ENCODE results near the gene LPCAT3. TPM values are rescaled to one million over a fixed set of nuclear protein-coding genes. Genes with fewer than 3 reads are reported as not detected.
"Not testable (repeated sequence)": the region's sequence is repeated elsewhere in the genome, so short reads cannot be mapped to it uniquely, and the experiment has no call there.

Gene LPCAT3
- total RNA-seq, 4 donors from 2014 or later: 45.1 to 68.4 (median 58.5) TPM

DNA sequence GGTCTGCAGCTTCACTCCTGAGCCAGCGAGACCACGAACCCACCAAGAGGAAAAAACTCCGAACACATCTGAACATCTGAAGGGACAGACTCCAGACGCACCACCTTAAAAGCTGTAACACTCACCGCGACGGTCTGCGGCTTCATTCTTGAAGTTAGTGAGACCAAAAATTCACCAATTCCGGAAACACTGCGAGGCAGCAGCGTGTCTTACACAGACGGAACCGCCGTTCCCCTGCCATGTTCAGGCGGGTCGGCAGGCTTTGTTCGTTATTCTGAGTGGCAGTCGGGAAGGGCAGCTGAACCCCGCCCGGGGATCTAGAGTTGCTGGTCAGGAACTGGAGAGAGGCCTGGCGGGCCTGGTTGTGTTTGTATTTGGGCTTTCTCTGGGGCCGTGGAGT is 20.3 kb upstream of the LPCAT3 start:
- intact Hi-C loops (cut with DNase I): no loop called here
- no peak for TF ChIP-seq POLR2A (IDR thresholded peaks at IDR 0.05)
- TF ChIP-seq, protein P1, sequence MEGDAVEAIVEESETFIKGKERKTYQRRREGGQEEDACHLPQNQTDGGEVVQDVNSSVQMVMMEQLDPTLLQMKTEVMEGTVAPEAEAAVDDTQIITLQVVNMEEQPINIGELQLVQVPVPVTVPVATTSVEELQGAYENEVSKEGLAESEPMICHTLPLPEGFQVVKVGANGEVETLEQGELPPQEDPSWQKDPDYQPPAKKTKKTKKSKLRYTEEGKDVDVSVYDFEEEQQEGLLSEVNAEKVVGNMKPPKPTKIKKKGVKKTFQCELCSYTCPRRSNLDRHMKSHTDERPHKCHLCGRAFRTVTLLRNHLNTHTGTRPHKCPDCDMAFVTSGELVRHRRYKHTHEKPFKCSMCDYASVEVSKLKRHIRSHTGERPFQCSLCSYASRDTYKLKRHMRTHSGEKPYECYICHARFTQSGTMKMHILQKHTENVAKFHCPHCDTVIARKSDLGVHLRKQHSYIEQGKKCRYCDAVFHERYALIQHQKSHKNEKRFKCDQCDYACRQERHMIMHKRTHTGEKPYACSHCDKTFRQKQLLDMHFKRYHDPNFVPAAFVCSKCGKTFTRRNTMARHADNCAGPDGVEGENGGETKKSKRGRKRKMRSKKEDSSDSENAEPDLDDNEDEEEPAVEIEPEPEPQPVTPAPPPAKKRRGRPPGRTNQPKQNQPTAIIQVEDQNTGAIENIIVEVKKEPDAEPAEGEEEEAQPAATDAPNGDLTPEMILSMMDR (IDR thresholded peaks at IDR 0.05): no peak
- no peaks in the 10 kb centered on the region for H3K27me3 ChIP-seq
- H3K4me3 ChIP-seq (replicated peaks in 1 of 3): no peak overlapping the region
- 89 to 92% methylated on average over 22 of the region's 22 CpGs for WGBS, 2 donors
- DNase-seq: no peak
- no peak overlapping the region for H3K27ac ChIP-seq
- H3K4me1 ChIP-seq: no peaks in the 10 kb centered on the region
- H3K36me3 ChIP-seq: no peaks in the 10 kb centered on the region
- no peaks in the 10 kb centered on the region for H3K9me3 ChIP-seq

DNA sequence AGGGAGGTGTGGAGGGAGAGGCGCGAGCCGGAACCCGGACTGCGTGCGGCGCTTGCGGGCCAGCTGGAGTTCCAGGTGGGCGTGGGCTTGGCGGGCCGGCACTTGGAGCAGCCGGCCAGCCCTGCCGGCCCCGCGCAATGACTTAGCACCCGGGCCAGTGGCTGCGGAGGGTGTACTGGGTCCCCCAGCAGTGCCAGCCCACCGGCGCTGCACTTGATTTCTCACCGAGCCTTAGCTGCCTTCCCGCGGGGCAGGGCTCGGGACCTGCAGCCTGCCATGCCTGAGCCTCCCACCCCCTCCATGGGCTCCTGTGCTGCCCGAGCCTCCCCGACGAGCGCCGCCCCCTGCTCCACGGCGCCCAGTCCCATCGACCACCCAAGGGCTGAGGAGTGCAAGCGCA is 19.1 kb upstream of the LPCAT3 start:
- H3K9me3 ChIP-seq; DNase-seq; H3K27me3 ChIP-seq; H3K4me1 ChIP-seq; H3K4me3 ChIP-seq (replicated peaks in 1 of 3); intact Hi-C loops (cut with DNase I); H3K27ac ChIP-seq; H3K36me3 ChIP-seq: not testable (repeated sequence)
- 80% methylated on average over 9 of the region's 32 CpGs; no CpG with 5 or more reads in 1 of the 2 donors for WGBS, 2 donors

DNA sequence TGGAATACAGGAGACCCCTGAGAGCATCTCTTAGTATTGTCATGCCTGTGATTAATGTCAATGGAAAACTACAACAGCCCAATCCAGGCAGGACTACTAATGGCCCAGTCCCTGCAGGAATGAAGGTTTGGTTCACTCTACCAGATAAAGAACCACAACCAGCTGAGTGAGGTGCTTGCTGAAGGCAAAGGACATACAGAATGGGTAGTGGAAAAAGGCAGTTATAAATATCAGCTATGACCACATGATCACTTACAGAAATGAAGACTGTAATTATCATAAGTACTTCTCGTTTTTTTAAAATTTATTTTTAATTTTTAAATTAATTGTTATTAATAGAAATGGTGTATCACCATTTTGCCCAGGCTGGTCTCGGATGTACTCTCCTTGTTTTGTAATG is 17.2 kb upstream of the LPCAT3 start:
- Histone ChIP-seq H3K27ac (no peak overlapping the region), H3K27me3 (no peaks in the 10 kb centered on the region), H3K36me3 (no peaks in the 10 kb centered on the region), H3K9me3 (no peaks in the 10 kb centered on the region), H3K4me3 (replicated peaks in 1 of 3) (no peak overlapping the region), H3K4me1 (no peaks in the 10 kb centered on the region)
- no peak for TF ChIP-seq POLR2A (IDR thresholded peaks at IDR 0.05)
- TF ChIP-seq, protein P1 (IDR thresholded peaks at IDR 0.05): no peak
- intact Hi-C loops (cut with DNase I): no loop called here
- no peak for DNase-seq
- WGBS, 2 donors: 67 to 72% methylated on average over 2 of the region's 2 CpGs

DNA sequence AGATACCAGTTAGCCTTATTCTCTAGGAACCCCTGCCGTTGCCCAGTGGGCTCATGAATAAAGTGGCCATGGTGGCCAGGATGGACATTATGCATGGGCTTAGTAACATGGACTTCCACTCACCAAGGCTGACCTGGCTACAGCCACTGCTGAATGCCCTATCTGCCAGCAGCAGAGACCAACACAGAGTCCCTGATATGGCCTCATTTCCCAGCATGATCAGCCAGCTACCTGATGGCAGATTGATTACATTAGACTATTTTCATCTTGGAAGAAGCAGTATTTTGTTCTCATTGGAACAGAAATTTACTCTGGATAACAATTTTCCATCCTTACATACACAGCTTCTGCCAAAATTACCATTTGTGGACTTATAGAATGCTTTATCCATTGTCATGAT is 16.2 kb upstream of the LPCAT3 start:
- no peaks in the 10 kb centered on the region for H3K9me3 ChIP-seq
- no peak overlapping the region for H3K27ac ChIP-seq
- H3K4me1 ChIP-seq: no peaks in the 10 kb centered on the region
- DNase-seq: no peak
- H3K4me3 ChIP-seq (replicated peaks in 1 of 3): no peak overlapping the region
- no peaks in the 10 kb centered on the region for H3K36me3 ChIP-seq
- WGBS, 2 donors: 95 to 97% methylated on average over 1 of the region's 1 CpG
- no peak for TF ChIP-seq POLR2A (IDR thresholded peaks at IDR 0.05)
- TF ChIP-seq, protein P1 (IDR thresholded peaks at IDR 0.05): no peak
- intact Hi-C loops (cut with DNase I): no loop called here
- no peaks in the 10 kb centered on the region for H3K27me3 ChIP-seq

DNA sequence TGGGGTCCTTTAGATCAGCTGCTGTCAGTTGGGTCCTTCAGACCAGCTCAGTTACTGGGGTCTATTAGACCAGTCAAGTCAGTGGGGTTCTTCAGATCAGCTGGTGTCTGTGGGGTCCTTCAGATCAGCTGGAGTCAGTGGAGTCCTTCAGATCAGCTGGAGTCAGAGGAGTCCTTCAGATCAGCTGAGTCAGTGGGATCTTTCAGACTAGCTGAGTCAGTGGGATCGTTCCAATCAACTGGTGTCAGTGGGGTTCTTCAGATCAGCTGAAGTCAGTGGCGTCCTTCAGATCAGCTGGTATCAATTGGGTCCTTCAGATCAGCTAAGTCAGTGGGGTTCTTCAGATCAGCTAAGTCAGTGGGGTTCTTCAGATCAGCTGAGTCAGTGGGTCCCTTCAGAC is 14.7 kb upstream of the LPCAT3 start:
- intact Hi-C loops (cut with DNase I): no loop called here
- 79 to 80% methylated on average over 1 to 2 of the region's 2 CpGs for WGBS, 2 donors
- TF ChIP-seq POLR2A (IDR thresholded peaks at IDR 0.05): no peak
- TF ChIP-seq, protein P1 (IDR thresholded peaks at IDR 0.05): no peak
- Histone ChIP-seq H3K36me3 (no peaks in the 10 kb centered on the region), H3K9me3 (no peaks in the 10 kb centered on the region), H3K27ac (no peak overlapping the region), H3K4me3 (replicated peaks in 1 of 3) (no peak overlapping the region), H3K27me3 (no peaks in the 10 kb centered on the region), H3K4me1 (no peaks in the 10 kb centered on the region)
- DNase-seq: no peak

DNA sequence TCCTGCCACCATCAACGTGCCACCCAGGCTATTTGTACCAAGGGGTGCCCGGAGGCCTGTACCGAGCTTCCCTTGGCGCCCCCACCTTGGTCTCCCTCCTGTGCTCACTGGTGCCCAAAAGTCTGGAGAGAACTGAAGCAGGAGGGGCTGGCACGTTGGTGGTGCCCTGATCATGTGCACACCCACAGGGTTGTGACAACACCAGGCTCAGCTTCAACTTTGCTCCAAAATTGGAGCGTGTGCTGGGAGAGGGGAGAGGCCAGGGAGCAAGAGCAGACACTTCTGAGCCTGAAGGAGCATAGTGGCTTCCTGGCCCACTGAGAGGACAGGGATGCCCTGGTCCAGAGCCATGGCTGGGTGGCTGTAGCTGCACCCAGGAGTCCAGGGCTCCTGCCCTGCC is 13.0 kb upstream of the LPCAT3 start:
- WGBS, 2 donors: 75 to 76% methylated on average over 5 of the region's 6 CpGs
- Histone ChIP-seq H3K36me3 (no peaks in the 10 kb centered on the region), H3K4me1 (no peaks in the 10 kb centered on the region), H3K27ac (no peak overlapping the region), H3K27me3 (no peaks in the 10 kb centered on the region), H3K9me3 (no peaks in the 10 kb centered on the region), H3K4me3 (replicated peaks in 1 of 3) (no peak overlapping the region)
- TF ChIP-seq POLR2A (IDR thresholded peaks at IDR 0.05): no peak
- TF ChIP-seq, protein P1 (IDR thresholded peaks at IDR 0.05): no peak
- intact Hi-C loops (cut with DNase I): no loop called here
- no peak for DNase-seq

All from thyroid gland (tissue), 4 donors.